Stimulated activated CD4-positive, alpha-beta T cell treated with anti-CD3 and anti-CD28 coated beads, TNF-alpha, amount 100 ng/mL, for 24 hours (primary cell): ENCODE measurements around the gene PGAP2.
A peak's percentile ranks its signal among the peaks of the same experiment; 100 is the strongest.
"Not testable (repeated sequence)": the region's sequence is repeated elsewhere in the genome, so short reads cannot be mapped to it uniquely, and the experiment has no call there.

Experiments used
- DNase-seq, 3 experiments: peaks; one replicate each; pipeline ENCODE4 v3.0.0-alpha.2; 2020; ENCODE audit warnings: low read depth in 3 of 3

Gene PGAP2

DNA sequence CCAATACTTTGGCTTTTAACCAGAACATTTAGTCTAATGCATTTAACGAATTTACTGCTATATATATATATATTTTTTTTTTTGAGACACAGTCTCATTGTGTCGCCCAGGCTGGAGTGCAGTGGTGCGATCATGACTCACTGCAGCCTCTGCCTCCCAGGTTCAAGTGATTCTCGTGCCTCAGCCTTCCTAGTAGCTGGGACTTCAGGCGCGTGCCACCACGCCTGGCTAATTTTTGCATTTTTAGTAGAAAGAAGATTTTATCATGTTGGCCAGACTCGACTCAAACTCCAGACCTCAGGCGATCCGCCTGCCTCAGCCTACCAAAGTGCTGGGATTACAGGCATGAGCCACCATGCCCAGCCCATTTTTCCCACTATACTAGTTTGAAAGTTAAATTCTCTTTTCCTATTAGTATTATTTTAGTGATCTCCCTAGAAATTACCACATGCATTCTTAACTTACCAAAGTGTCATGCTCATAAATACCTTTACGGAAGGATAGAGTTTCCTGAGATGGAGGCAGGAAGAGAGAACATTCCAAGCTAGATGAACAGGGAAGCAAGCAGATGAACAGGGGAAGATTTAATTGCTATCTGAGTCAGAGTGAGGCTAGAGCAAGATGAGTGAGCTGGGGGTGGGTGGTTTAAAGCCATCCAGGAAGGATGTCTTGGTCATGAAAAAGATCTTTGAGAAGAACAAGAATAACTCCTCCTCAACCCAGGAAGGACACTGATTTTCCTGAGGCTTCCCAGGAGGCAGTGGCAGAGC is 4.4 kb upstream of the PGAP2 start:
- DNase-seq, result no peak

DNA sequence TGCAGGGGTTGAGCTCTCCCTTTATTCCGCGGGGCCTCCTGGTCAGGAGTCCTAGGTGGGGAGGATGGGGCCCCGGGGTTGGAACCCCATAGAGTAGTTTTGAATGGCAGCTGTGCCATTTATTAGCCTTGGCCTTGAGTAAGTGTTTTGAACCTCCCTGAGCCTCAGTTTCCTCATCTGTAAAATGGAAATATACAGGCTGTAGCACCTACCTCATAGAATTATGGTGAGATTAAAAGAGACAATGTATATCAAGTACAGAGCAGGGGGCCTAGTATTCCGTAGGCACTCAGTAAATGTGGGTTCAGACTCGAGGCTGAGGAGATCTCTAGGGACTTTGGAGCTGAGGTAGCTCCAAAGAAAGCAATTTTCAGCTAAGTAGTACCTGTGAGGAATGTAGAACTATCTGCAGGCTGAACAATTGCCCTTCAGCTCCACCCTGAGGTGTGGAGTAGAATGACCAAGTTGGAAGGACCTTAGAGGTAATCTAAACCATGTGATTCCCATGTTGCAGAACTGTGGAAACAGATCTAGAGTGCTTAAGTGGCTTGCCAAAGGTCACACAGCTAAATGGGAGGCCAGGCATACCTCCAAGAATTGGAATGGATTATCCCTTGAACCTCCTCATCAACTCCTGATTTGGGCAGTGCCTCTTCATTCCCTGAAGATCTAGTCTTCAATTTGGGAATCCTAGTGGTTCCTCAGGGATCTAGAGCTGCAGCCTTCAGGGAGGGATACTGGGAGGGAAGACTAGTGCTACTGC is 682 bp downstream of the PGAP2 start:
- DNase-seq, result no peak

DNA sequence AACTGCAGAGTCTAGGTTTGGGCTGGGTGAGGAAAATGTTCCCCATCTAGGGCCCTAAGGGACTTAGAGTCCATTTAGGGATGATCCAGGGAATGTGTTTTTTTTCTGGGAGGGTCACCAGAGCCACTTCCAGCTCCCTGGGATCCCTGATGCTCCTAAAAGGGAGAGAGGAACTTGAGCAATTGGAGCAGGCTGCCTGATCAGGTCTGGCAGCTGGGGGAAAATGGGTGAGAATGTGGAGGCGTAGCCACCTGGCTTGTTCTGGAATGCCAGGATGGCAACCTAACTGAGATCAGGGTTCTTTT is 1.2 kb downstream of the PGAP2 start:
- DNase-seq, result no peak

DNA sequence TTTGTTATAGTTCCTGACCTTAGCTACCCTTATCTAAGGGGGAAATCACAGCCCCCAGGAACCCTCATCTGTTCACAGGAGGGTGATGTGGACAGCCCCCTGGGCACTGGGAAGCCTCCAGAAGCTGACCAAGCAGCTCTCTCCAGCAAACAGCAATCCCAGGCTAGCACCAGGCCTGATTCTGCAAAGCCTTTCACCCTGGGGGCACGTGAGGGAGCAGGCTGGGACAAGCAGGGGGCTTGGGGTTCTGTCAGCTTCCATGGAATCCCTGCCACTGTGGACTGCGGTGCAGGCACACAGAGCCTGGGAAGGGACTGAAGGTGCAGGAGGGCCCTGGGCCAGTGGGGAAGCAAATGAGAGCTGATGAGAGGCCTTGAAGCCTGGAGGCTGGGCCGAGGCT is 2.1 kb downstream of the PGAP2 start:
- DNase-seq, result no peak

DNA sequence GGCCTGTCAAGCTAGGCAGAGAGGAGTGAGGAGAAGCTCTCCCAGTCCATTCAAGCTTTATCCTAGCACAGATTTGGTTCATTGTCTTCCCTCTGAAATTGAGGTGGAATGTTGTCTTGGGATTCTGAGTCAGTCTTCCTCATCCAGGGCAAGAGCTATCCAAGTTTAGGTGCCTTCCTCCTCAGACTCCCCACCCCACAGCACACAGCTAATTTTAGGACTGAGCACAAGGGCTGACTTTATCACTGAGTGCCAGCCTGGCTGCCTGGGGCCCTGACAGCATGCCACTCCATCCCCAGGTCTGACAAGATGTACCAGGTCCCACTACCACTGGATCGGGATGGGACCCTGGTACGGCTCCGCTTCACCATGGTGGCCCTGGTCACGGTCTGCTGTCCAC is 2.6 kb downstream of the PGAP2 start:
- no peak for DNase-seq

DNA sequence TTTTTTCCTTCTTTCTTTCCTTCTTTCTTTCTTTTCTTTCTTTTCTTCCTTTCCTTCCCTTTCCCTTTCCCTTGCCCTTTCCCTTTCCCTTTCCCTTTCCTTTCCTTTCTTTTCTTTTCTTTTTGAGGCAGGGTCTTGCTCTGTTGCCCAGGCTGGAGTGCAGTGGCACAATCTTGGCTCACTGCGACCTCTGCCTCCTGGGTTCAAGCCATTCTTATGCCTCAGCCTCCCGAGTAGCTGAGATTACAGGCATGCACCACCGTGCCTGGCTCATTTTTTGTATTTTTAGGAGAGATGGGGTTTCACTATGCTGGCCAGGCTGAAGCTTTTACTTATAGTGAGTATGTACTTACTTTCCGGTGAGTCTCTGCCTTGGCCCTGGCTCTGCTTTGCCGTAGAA is 6.5 kb downstream of the PGAP2 start:
- DNase-seq, result not testable (repeated sequence)

DNA sequence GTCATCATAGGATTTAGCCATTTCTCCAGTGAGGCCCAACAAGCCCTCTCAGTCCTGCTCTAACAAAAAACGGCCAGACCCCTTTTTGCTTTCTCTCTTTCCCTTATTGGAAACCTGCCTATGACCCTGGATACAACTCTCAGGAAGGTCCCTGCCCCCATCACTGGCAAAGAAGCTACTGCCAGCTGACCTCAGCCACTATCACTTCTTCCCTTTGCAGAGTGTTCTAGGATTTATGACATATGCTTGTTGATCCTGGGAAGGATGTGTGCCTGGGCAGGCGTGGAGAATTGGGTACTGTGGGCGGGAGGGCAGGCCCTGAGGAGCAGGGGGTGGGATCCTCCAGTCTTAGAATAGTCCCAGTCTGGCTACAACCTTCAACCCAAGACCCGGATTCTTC is 7.5 kb downstream of the PGAP2 start:
- DNase-seq, result no peak

DNA sequence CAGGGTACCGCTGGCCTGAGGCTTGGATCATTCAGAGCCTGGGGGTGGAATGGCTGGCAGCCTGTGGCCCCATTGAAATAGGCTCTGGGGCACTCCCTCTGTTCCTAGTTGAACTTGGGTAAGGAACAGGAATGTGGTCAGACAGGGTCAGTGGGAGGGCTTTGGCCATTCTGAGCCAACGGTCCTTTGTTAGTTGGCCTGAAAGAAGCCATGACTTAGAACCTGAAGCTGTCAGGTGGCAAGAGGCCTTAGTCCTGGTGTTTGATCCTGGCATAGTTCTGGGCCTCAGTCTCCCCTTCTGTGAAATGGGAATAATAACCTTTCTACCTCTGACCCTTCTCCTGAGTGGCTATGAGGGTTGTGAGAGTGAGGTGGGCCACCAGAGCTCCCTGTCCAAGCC is 8.3 kb downstream of the PGAP2 start:
- DNase-seq, result no peak

DNA sequence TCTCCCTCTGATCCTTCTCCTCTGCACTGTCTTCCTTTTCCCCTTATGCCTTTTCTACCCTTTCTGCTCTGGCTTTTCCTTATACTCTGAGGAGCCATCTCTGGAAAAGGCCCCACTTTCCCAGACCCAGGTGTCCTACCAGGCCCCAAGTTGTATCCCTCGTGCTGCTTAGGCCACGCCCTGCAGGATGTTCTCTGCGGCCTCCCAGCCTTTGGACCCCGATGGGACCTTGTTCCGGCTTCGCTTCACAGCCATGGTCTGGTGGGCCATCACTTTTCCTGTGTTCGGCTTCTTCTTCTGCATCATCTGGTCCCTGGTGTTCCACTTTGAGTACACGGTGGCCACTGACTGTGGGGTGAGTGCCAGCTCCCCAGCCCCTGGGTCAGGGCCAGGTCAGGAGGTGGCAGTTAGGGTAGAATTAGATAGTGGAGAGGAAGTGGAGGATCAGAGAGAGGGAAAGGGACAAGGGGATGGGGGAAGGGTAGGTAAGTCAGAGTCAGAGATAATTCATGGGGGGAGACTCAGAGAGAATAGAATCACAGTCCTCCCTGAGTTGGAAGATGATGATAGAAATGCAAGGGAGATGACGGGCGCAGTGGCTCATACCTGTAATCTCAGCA is 8.9 kb downstream of the PGAP2 start:
- DNase-seq, result no peak

DNA sequence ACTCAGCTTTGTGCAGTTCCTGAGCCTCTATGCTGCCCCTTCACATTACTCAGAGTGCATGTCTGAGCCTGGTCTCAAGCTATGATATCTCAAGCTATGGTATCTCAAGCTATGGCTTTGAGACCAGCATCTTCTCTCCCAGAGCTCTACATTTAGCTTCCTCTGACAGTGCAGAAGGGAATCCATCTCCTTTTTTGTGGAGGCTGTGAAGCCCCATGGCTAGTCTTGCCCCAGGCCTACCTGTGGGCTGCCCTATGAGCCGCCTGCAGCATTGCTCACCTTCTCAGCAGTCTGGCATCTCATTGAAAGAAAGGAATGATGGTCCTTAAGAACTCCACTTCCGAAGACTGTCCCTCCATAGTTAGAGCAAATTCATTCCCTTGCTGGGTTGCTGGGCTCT is 12.6 kb downstream of the PGAP2 start:
- DNase-seq, result no peak

DNA sequence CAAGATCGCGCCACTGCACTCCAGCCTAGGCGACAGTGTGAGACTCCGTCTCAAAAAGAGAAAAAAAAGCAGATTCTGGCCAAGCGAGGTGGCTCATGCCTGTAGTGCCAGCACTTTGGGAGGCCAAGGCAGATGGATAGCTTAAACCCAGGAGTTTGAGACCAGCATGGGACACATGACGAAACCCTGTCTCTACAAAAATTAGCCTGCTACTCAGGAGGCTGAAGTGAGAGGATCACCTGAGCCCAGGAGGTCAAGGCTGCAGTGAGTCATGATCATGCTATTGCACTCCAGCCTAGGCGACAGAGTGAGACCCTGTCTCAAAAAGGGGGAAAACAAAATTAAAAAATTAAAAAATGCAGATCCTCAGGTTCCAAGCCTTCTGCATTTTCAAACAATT is 14.0 kb downstream of the PGAP2 start:
- DNase-seq, result no peak

DNA sequence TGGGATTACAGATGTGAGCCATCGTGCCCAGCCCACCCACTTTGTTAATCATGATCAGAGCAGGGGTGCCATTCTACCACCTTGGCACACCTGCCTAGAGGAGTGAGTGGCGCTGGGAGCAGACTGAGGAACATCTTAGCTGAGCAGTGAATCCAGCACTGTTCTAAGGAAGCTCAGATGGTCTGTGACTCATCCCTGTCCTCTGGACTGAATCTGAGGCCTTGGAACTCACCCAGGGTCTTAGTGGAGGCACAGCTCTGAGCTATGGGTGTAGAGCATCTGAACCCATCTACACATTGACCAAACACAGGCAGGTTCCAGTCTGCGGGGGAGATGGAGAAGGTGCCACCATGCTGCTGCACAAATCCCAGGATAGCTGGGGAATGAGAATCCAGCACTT is 14.9 kb downstream of the PGAP2 start:
- no peak for DNase-seq

DNA sequence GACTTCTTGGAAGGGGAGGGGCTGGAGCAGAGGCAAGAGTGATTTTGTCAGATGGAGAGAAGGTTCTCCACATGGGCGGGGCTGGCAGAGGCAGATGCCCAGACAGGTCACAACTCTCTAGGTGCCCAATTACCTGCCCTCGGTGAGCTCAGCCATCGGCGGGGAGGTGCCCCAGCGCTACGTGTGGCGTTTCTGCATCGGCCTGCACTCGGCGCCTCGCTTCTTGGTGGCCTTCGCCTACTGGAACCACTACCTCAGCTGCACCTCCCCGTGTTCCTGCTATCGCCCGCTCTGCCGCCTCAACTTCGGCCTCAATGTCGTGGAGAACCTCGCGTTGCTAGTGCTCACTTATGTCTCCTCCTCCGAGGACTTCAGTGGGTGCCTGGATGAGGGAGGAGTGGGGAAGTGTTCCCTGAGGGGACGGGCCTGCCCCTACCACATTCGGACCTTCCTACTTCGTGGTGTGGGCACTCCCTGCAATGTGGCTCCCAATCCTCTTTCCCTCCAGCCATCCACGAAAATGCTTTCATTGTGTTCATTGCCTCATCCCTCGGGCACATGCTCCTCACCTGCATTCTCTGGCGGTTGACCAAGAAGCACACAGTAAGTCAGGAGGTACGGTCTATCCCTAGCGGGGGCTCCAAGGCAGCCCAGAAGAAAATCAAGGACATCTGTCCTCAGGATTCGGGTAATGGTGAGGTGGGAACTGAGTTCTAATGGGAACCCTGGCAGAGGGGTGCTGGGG is 15.6 kb downstream of the PGAP2 start:
- DNase-seq, result no peak

DNA sequence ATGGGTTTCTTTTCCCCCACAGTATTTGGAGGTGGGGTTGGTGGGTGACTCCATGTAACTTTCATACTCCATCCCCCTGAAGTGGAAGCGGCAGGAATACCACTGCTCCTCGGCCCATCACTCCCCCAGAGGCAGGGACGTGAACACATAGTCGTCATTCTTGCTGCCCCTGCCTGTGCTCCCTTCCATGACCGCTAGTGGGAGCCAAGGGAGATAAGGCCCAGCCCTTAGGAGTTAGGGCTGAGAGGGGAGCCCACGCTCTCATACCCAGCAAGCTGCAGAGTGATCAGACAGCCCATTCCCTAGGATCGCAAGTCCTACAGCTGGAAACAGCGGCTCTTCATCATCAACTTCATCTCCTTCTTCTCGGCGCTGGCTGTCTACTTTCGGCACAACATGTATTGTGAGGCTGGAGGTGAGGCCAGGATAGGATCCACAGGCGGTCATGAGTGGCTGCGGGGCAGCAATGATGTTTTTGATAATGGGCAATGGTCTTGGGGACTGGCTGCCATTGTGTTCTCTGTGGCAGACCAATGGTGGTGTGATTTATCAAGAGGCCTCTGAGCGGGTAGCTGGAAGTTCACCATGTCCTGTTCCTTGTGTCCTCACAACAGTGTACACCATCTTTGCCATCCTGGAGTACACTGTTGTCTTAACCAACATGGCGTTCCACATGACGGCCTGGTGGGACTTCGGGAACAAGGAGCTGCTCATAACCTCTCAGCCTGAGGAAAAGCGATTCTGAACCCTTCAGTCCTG is 16.5 kb downstream of the PGAP2 start:
- DNase-seq, result peak; percentile 67 to 81 (median 74)

DNA sequence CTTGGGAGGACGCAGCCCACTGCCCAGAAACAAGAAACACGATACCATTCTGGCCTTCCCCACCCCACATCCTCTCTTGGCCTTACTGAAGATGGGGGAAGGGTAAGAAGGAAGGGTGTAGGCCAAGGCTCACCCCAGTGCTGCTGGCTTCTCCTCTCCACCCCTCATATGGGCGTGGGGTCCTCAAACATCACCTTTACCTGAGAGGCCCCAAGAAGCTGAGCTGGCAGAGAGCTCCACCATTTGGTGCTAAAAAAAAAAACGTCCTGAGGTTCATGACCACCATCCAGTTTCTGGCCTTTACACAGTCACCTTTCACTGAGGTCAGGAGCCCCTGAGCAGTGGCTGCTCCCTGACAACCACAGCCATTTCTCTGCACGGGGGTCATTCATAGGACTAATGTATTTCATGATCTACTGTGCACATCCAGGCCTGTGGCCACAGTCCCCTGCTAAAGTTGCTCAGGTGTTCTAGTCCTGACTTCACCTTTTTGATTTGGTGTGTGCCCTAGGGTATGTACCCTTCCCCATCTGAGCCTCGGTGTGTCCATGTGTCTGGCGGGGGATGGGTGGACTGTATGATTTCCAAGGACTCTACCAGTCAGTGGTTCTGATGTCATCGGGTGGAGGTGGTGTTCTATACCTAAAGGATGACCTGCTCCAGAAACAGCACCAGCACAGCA is 17.3 kb downstream of the PGAP2 start:
- DNase-seq, result no peak

DNA sequence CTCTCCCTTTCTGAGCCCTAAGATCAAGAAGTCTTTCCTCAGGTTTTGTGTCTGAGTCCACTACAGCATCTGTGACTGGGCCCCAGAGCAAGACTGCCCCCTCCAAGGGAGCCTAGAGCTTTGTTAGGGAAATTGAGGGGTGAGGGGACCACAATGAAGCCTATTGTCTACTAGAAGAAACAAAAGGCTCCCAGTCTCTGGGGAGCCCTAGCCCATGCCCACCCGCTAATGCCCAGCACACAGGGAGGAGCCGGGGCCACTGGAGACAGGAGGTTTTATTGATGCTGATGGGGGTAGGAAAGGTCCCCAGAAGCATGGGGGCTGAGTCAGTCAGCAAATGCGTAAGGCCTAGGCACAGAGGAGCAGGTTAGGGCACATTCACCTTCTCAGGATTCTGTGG is 18.4 kb downstream of the PGAP2 start:
- no peak for DNase-seq

DNA sequence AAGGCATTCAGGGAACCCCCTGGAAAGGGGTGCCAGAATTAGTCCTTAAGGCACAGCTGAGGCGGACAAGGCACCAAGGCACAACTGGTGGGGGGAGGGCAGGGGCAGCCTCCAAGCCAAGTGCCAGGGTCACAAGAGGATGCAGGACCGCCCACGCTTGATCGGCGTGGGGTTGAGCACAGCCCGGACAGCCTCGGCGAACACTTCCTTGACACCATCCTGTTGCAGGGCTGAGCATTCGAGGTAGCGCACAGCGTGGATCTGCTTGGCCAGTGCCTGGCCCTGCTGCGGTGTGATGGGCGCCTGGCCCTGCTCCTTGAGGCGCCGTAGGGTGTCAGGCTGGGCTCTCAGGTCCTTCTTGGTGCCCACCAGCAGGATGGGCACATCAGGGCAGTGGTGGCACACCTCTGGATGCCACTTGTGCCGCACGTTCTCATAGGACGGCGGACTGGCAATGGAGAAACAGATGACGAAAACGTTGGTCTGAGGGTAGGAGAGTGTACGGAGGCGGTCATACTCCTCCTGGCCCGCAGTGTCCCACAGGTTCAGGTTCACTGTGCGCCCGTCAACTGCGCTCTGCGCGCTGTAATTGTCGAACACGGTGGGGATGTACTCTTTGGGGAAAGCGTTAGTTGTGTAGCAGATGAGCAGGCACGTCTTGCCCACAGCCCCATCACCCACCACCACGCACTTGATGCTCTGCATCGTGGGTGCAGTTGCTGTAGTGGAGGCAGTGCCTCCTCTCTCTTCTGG is 19.2 kb downstream of the PGAP2 start:
- no peak for DNase-seq

DNA sequence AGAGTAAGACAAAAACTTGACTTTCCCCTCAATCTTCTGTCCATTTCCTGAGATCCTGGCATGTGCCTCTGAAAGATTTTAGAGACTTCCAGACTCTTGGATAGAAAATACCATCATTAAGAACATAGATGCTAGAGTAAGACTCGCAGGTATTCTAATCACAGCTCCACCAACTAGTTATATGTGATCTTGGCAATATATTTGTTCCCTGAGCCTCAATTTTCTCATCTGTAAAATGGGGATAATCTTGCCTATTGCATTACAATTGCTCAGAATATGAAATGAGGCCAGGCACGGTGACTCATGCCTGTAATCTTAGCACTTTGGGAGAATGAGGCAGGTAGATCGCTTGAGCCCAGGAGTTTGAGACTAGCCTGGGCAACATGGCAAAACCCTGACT is 21.7 kb downstream of the PGAP2 start:
- no peak for DNase-seq

DNA sequence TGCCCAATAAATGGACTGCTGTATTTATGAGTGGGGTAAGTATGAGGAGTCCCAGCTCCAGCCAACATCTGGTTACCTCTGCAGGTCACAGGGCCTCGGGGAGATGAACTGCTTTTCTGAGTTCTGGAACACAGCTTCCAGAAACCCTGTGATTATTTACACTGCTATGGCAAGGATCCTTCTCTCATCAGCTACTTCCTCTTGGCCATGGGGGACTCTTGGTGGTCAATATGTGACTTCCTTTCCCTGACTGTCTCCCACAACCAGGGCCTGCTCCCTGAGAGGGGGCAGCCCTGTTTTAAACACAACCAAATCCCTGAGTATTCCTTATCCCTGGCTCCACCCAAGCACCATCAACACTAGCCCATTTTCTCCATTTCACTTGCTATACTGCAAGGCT is 22.4 kb downstream of the PGAP2 start:
- DNase-seq, result no peak
